HepG2 (cell line): ENCODE measurements around the gene CKLF. TPM values are rescaled to one million over a fixed set of nuclear protein-coding genes. Genes with fewer than 3 reads are reported as not detected.
A peak's percentile ranks its signal among the peaks of the same experiment; 100 is the strongest.

Experiments
- FOXK2 ChIP-seq: fragments of 450-650 bp; IDR thresholded peaks from 2 replicates; pipeline ENCODE4 v1.6.1; 2016
- HDAC1 ChIP-seq: sonication (generic); formaldehyde crosslinking; IDR thresholded peaks from 2 replicates; pipeline ENCODE4 v1.5.1; 2020; ENCODE audit warnings: mild to moderate bottlenecking, missing genetic modification reagents
- MBD4 ChIP-seq: IDR thresholded peaks from 2 replicates; pipeline ENCODE4 v1.6.1; 2012; ENCODE audit warnings: low read length, inconsistent platforms, borderline replicate concordance
- NFE2L1 ChIP-seq: sonication (generic); formaldehyde crosslinking; IDR thresholded peaks from 2 replicates; pipeline ENCODE4 v1.4.0; 2020; ENCODE audit warnings: missing genetic modification reagents, mild to moderate bottlenecking, borderline replicate concordance
- PITX1 ChIP-seq: sonication (generic); formaldehyde crosslinking; IDR thresholded peaks from 2 replicates; pipeline ENCODE4 v1.5.1; 2020; ENCODE audit warnings: mild to moderate bottlenecking, missing genetic modification reagents
- SALL2 ChIP-seq: sonication (generic); formaldehyde crosslinking; IDR thresholded peaks from 2 replicates; pipeline ENCODE4 v1.8.1; 2023; ENCODE audit warnings: mild to moderate bottlenecking, missing genetic modification reagents, inconsistent platforms
- SMC3 ChIP-seq: IDR thresholded peaks from 2 replicates; pipeline ENCODE4 v1.6.1; 2011; ENCODE audit warnings: low read length, improper control_type of control experiment
- SNAI1 ChIP-seq: sonication (generic); formaldehyde crosslinking; IDR thresholded peaks from 2 replicates; pipeline ENCODE4 v1.5.0; 2020; ENCODE audit warnings: mild to moderate bottlenecking, missing genetic modification reagents, borderline replicate concordance
- SRSF4 ChIP-seq: fragments of 200-400 bp; formaldehyde crosslinking; IDR thresholded peaks from one replicate; pipeline ENCODE4 v1.6.1; 2018; ENCODE audit warnings: mild to moderate bottlenecking, low read depth, low read length, moderate library complexity; ENCODE audit not compliant: poor library complexity, severe bottlenecking
- WIZ ChIP-seq: sonication (generic); formaldehyde crosslinking; IDR thresholded peaks from 2 replicates; pipeline ENCODE4 v1.5.1; 2020; ENCODE audit warnings: mild to moderate bottlenecking, missing genetic modification reagents
- ZFAT ChIP-seq: sonication (generic); formaldehyde crosslinking; conservative IDR thresholded peaks from 2 replicates; pipeline ENCODE4 v1.8.1; 2023; ENCODE audit warnings: missing genetic modification reagents, inconsistent platforms
- ZMYM4 ChIP-seq: sonication (generic); formaldehyde crosslinking; IDR thresholded peaks from 2 replicates; pipeline ENCODE4 v1.8.1; 2023; ENCODE audit warnings: mild to moderate bottlenecking, missing genetic modification reagents
- ZNF264 ChIP-seq: sonication (generic); formaldehyde crosslinking; IDR thresholded peaks from 2 replicates; pipeline ENCODE4 v1.4.0; 2020; ENCODE audit warnings: missing genetic modification reagents
- ZNF563 ChIP-seq: sonication (generic); formaldehyde crosslinking; IDR thresholded peaks from 2 replicates; pipeline ENCODE4 v1.8.0; 2022; ENCODE audit warnings: mild to moderate bottlenecking, moderate library complexity, missing genetic modification reagents
- ZNF766 ChIP-seq: sonication (generic); formaldehyde crosslinking; IDR thresholded peaks from 2 replicates; pipeline ENCODE4 v1.5.0; 2020; ENCODE audit warnings: missing genetic modification reagents, borderline replicate concordance
- polyA plus RNA-seq, 8 experiments: library from polyadenylated mRNA; depleted of rRNA in 3 of 8; stranded (reverse) in 7 of 8; unstranded in 1 of 8; fragments of >200 nt; fragmentation: Illumina TruSeq in 4 of 8; extraction: Trizol in 4 of 8; gene quantifications; 2 replicates each; pipeline versions ENCODE4 v1.2.1 to v1.2.3, GENCODE V29; 2011 to 2016; ENCODE audit warnings: low read depth in 4 of 8, missing spikeins in 1 of 8, mixed read lengths in 1 of 8; ENCODE audit not compliant: insufficient read depth in 1 of 8
- total RNA-seq, 5 experiments: library from RNA; depleted of rRNA; stranded (reverse); fragments of >200 nt; fragmentation: Illumina TruSeq; extraction: Trizol; gene quantifications; 2 replicates each; pipeline ENCODE4 v1.2.3, GENCODE V29; 2016; ENCODE audit warnings: low read depth in 1 of 5
- TF ChIP-seq, protein P1 (sequence below): IDR thresholded peaks from 2 replicates; pipeline ENCODE4 v1.6.1; 2016
- TF ChIP-seq, protein P2 (sequence below): IDR thresholded peaks from 2 replicates; pipeline ENCODE4 v1.6.1; 2012; ENCODE audit warnings: inconsistent platforms
- TF ChIP-seq, protein P3 (sequence below): sonication (generic); formaldehyde crosslinking; conservative IDR thresholded peaks from 2 replicates; pipeline ENCODE4 v1.4.0; 2020; ENCODE audit warnings: missing genetic modification reagents
- TF ChIP-seq, protein P4 (sequence below): sonication (generic); formaldehyde crosslinking; conservative IDR thresholded peaks from 2 replicates; pipeline ENCODE4 v1.4.0; 2020; ENCODE audit warnings: missing genetic modification reagents
- TF ChIP-seq, protein P5 (sequence below): sonication (generic); formaldehyde crosslinking; conservative IDR thresholded peaks from 2 replicates; pipeline ENCODE4 v1.8.0; 2022; ENCODE audit warnings: low read depth, missing genetic modification reagents

The CKLF gene
- total and polyA plus RNA-seq, 2 of the 13 experiments (the other 11 are each of a cell fraction or from before 2014, with no cell fraction given): 120 to 167 TPM

DNA sequence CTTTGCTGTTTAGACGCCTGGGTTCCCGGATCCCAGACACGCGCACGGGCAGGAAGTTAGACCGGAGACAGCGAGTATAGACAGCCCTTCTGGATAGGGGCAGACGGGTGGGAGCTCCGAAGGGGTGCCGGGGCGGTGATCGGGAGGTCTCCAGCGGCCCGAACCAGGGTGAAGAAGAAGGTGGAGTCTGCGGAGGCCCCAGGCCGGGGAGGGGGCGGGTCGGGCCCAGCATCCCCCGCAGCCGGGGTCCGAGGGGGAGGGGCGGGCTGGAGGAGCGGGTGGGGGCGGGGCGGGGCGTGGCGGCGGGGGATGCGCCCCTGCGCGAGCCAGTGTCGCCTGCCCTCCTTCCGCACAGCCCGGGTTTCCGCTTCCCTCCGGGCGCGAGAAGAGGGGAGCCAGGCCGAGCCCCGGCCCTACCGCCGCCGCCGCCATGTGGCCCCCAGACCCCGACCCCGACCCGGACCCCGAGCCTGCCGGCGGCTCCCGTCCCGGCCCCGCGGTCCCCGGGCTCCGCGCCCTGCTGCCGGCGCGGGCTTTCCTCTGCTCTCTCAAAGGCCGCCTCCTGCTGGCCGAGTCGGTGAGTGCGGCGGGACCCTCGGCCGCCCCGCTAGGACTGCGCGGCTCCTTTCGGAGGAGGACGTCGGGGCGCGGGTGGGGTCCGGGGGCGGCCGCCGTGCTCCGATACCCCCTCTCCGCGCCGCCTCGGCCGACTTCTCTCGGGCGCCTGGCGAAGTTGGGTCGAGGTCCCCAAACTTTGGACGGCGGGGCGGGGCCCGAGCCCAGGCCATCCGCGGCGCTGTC is 52.2 kb downstream of the CKLF start, which contains the start of gene CMTM3 (continued):
- TF ChIP-seq, protein P1, sequence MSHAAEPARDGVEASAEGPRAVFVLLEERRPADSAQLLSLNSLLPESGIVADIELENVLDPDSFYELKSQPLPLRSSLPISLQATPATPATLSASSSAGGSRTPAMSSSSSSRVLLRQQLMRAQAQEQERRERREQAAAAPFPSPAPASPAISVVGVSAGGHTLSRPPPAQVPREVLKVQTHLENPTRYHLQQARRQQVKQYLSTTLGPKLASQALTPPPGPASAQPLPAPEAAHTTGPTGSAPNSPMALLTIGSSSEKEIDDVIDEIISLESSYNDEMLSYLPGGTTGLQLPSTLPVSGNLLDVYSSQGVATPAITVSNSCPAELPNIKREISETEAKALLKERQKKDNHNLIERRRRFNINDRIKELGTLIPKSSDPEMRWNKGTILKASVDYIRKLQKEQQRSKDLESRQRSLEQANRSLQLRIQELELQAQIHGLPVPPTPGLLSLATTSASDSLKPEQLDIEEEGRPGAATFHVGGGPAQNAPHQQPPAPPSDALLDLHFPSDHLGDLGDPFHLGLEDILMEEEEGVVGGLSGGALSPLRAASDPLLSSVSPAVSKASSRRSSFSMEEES (CRISPR knock-in tag): 0 out of 2 replicates have a peak, but pooled peaks have one; percentile 2
- TF ChIP-seq HDAC1 (CRISPR knock-in tag) (0 out of 2 replicates have a peak, but pooled peaks have one; percentile 25), ZNF766 (CRISPR knock-in tag) (peak; percentile 52; the same call in 1 of the 2 replicates), NFE2L1 (CRISPR knock-in tag) (no peak), SALL2 (0 out of 2 replicates have a peak, but pooled peaks have one; percentile 3), ZFAT (0 out of 2 replicates have a peak, but pooled peaks have one; percentile 13), FOXK2 (no peak), SMC3 (no peak), MBD4 (no peak), ZMYM4 (CRISPR knock-in tag) (peak; percentile 35; the same call in 1 of the 2 replicates), ZNF264 (no peak), PITX1 (CRISPR knock-in tag) (no peak), SRSF4 (no peak), SNAI1 (CRISPR knock-in tag) (0 out of 2 replicates have a peak, but pooled peaks have one; percentile 42), ZNF563 (no peak; the same call in 1 of the 2 replicates), WIZ (no peak)
- TF ChIP-seq, protein P2, sequence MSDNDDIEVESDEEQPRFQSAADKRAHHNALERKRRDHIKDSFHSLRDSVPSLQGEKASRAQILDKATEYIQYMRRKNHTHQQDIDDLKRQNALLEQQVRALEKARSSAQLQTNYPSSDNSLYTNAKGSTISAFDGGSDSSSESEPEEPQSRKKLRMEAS: peak; percentile 49; the same call in 1 of the 2 replicates
- TF ChIP-seq, protein P3, sequence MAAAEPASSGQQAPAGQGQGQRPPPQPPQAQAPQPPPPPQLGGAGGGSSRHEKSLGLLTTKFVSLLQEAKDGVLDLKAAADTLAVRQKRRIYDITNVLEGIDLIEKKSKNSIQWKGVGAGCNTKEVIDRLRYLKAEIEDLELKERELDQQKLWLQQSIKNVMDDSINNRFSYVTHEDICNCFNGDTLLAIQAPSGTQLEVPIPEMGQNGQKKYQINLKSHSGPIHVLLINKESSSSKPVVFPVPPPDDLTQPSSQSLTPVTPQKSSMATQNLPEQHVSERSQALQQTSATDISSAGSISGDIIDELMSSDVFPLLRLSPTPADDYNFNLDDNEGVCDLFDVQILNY (CRISPR knock-in tag): peak; percentile 45; the same call in 1 of the 2 replicates
- TF ChIP-seq, protein P4, sequence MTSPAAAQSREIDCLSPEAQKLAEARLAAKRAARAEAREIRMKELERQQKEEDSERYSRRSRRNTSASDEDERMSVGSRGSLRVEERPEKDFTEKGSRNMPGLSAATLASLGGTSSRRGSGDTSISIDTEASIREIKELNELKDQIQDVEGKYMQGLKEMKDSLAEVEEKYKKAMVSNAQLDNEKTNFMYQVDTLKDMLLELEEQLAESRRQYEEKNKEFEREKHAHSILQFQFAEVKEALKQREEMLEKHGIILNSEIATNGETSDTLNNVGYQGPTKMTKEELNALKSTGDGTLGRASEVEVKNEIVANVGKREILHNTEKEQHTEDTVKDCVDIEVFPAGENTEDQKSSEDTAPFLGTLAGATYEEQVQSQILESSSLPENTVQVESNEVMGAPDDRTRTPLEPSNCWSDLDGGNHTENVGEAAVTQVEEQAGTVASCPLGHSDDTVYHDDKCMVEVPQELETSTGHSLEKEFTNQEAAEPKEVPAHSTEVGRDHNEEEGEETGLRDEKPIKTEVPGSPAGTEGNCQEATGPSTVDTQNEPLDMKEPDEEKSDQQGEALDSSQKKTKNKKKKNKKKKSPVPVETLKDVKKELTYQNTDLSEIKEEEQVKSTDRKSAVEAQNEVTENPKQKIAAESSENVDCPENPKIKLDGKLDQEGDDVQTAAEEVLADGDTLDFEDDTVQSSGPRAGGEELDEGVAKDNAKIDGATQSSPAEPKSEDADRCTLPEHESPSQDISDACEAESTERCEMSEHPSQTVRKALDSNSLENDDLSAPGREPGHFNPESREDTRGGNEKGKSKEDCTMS (CRISPR knock-in tag): no peak
- TF ChIP-seq, protein P5, sequence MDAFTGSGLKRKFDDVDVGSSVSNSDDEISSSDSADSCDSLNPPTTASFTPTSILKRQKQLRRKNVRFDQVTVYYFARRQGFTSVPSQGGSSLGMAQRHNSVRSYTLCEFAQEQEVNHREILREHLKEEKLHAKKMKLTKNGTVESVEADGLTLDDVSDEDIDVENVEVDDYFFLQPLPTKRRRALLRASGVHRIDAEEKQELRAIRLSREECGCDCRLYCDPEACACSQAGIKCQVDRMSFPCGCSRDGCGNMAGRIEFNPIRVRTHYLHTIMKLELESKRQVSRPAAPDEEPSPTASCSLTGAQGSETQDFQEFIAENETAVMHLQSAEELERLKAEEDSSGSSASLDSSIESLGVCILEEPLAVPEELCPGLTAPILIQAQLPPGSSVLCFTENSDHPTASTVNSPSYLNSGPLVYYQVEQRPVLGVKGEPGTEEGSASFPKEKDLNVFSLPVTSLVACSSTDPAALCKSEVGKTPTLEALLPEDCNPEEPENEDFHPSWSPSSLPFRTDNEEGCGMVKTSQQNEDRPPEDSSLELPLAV: no peak
